PFSK-1 (cell line): Measurements from ENCODE around the gene PXK.

ENCODE experiments used
- FOXP2 ChIP-seq: optimal IDR thresholded peaks from 2 replicates; pipeline ENCODE3; 2011; ENCODE audit warnings: borderline replicate concordance, control low read depth, inconsistent platforms; ENCODE audit not compliant: insufficient read depth; ENCODE audit errors: extremely low read length, extremely low read depth
- POLR2AphosphoS5 ChIP-seq: IDR thresholded peaks from 2 replicates; pipeline ENCODE4 v1.6.1; 2012; ENCODE audit warnings: low read depth, mild to moderate bottlenecking, control low read depth, low read length, moderate library complexity
- SIN3A ChIP-seq: IDR thresholded peaks from 2 replicates; pipeline ENCODE4 v1.6.1; 2012; ENCODE audit warnings: mild to moderate bottlenecking, low read length, moderate library complexity, borderline replicate concordance; ENCODE audit not compliant: insufficient read depth
- TAF1 ChIP-seq: IDR thresholded peaks from 2 replicates; pipeline ENCODE4 v1.6.1; 2012; ENCODE audit warnings: low read length, control low read depth, borderline replicate concordance; ENCODE audit not compliant: insufficient read depth
- TF ChIP-seq, protein P1 (sequence below), 2 experiments: IDR thresholded peaks; 2 replicates each; pipeline versions ENCODE4 v1.6.1 to v1.8.0; 2011 to 2012; ENCODE audit warnings: low read depth in 2 of 2, low read length in 2 of 2, control low read depth in 1 of 2, inconsistent platforms in 1 of 2, mild to moderate bottlenecking in 1 of 2, moderate library complexity in 1 of 2; ENCODE audit not compliant: insufficient read depth in 1 of 2

PXK gene

DNA sequence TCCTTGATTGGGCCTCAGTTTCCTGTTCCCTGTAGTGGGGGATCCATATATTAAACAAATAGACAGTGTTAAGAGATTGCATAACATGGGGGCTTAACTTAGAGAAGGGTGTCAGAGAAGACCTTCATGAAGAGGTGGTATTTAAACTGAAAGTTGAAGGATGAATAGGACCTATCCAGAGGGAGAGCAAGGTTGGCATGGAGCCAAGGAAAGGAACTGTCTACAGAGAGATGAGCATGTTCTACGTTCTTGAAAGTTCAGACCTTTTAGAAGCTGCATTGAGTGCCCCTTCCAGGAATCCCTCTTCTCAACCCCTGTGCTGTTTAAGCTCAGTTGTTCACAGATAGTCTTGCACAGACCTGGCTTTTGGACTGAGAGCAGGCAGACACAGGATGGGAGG lies 24.0 kb upstream of the PXK start:
- TF ChIP-seq FOXP2 (no peak), POLR2AphosphoS5 (no peak), SIN3A (no peak), TAF1 (no peak)
- TF ChIP-seq, protein P1, sequence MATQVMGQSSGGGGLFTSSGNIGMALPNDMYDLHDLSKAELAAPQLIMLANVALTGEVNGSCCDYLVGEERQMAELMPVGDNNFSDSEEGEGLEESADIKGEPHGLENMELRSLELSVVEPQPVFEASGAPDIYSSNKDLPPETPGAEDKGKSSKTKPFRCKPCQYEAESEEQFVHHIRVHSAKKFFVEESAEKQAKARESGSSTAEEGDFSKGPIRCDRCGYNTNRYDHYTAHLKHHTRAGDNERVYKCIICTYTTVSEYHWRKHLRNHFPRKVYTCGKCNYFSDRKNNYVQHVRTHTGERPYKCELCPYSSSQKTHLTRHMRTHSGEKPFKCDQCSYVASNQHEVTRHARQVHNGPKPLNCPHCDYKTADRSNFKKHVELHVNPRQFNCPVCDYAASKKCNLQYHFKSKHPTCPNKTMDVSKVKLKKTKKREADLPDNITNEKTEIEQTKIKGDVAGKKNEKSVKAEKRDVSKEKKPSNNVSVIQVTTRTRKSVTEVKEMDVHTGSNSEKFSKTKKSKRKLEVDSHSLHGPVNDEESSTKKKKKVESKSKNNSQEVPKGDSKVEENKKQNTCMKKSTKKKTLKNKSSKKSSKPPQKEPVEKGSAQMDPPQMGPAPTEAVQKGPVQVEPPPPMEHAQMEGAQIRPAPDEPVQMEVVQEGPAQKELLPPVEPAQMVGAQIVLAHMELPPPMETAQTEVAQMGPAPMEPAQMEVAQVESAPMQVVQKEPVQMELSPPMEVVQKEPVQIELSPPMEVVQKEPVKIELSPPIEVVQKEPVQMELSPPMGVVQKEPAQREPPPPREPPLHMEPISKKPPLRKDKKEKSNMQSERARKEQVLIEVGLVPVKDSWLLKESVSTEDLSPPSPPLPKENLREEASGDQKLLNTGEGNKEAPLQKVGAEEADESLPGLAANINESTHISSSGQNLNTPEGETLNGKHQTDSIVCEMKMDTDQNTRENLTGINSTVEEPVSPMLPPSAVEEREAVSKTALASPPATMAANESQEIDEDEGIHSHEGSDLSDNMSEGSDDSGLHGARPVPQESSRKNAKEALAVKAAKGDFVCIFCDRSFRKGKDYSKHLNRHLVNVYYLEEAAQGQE (IDR thresholded peaks at IDR 0.05; ENCODE audit: insufficient read depth in 1 of 2, low read depth in 2 of 2, low read length in 2 of 2), result no peak

DNA sequence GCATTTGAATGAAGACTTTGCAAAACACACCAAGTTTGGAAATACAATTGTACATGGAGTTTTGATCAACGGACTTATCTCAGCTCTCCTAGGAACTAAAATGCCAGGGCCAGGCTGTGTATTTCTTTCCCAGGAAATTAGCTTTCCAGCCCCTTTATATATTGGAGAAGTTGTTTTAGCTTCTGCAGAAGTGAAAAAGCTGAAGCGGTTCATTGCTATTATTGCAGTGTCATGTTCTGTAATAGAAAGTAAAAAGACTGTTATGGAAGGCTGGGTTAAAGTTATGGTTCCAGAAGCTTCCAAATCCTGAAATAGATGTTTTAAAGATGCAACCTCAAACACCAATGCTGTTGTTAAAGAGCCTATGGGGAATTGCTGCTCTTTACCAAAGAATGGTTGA lies 14.9 kb upstream of the PXK start:
- TF ChIP-seq SIN3A (no peak), TAF1 (no peak), FOXP2 (no peak), POLR2AphosphoS5 (no peak)
- TF ChIP-seq, protein P1 (IDR thresholded peaks at IDR 0.05; ENCODE audit: insufficient read depth in 1 of 2, low read depth in 2 of 2, low read length in 2 of 2), result no peak

DNA sequence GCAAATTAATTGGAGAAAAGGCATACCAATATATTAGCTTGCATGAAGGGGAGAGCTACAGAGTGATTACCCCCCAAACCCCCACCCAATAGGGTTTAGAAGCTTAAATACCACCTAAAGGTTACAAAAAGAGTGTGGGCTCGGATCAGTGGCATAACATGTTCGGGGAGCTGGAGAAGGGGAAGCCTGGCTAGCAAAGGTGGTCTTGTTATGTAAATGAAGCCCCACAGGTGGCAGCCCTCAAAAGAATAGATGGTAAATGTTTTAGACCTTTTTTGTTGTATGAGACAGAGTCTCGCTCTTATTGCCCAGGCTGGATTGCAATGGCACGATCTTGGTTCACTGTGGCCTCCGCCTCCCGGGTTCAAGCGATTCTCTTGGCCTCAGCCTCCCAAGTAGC lies 10.9 kb upstream of the PXK start:
- TF ChIP-seq, protein P1 (IDR thresholded peaks at IDR 0.05; ENCODE audit: insufficient read depth in 1 of 2, low read depth in 2 of 2, low read length in 2 of 2), result no peak
- TF ChIP-seq FOXP2 (no peak), POLR2AphosphoS5 (no peak), SIN3A (no peak), TAF1 (no peak)

DNA sequence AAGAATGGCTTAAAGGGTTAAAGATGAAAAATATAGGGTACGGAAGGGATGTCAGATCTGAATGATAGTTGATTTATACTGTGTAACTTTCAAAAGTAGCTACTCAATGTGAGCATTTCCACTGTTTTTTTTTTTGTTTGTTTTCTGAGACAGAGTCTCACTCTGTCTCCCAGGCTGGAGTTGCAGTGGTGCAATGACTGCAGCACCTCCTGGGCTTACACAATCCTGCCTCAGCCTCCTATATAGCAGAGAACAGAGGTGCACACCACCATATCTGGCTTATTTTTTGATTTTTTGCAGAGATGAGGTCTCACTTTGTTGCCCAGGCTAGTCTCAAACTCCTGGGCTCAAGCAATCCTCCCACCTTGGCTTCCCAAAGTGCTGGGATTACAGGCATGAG lies 9.9 kb upstream of the PXK start:
- TF ChIP-seq SIN3A (no peak), POLR2AphosphoS5 (no peak), FOXP2 (no peak), TAF1 (no peak)
- TF ChIP-seq, protein P1 (IDR thresholded peaks at IDR 0.05; ENCODE audit: insufficient read depth in 1 of 2, low read depth in 2 of 2, low read length in 2 of 2), result no peak

DNA sequence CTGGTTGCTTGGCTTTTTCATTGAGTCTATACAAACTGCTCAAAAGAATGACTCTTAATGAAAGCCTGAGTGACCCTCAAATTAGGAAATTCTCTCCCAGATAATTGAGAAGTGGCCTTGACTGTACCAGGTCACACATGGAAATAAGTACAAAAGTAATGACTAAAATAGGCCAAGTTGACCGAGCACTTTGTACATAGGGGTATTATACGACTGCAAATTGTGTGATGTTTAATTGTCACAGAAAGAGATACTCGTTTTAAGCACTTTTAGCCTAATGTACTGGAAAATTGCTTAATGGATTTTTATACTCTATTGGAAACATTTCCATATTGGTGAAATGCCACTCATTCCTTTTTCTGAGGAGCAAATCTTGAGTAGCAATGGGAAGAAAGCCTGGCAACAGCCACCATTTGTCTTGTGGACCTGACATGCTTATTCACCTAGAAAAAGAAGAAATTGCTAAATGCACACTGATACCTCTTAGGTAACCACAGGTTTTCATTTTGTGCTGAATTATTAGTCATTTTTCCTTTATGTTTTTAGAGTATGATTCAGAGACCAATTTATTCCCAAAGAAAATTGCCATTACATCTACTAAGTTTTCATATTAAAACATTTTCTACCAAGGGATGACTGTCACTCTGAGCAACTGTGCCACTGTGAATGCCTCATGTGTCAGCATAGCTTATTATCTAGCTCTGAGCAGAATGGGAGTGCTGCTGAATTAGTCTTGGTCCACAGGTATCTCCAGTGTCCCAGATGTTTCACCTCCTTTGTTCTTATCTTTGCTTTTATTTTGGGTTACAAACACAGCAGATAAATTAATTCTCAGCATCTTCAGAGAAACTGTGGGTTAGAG lies 8.9 kb upstream of the PXK start:
- TF ChIP-seq POLR2AphosphoS5, result no peak
- TF ChIP-seq, protein P1 (IDR thresholded peaks at IDR 0.05; ENCODE audit: insufficient read depth in 1 of 2, low read depth in 2 of 2, low read length in 2 of 2), result no peak
- TF ChIP-seq FOXP2, result no peak
- TF ChIP-seq TAF1, result no peak
- no peak for TF ChIP-seq SIN3A
